Left lobe of liver (tissue), 2 donors: ENCODE measurements around the gene CALHM4. TPM values are rescaled to one million over a fixed set of nuclear protein-coding genes. Genes with fewer than 3 reads are reported as not detected.

Experiments used
- ATAC-seq: fragments of 200-7000 bp; cut with Tn5 transposase; one replicate; pipeline ENCODE4 v1.9.1; 2020; ENCODE audit warnings: mild to moderate bottlenecking, moderate library complexity
- DNase-seq: peaks from one replicate; pipeline ENCODE4 v3.0.0-alpha.2; 2020; ENCODE audit warnings: low spot score
- total RNA-seq: library from RNA; stranded (reverse); gene quantifications from one replicate; pipeline ENCODE4 v1.2.1, GENCODE V29; 2021
- donor health status: DM: no; HTN: no; CAD: no; lungs with moderate emphysema.
- donor health status: DM: no; HTN: yes; CAD: no.

Gene CALHM4
- not detected for total RNA-seq

DNA sequence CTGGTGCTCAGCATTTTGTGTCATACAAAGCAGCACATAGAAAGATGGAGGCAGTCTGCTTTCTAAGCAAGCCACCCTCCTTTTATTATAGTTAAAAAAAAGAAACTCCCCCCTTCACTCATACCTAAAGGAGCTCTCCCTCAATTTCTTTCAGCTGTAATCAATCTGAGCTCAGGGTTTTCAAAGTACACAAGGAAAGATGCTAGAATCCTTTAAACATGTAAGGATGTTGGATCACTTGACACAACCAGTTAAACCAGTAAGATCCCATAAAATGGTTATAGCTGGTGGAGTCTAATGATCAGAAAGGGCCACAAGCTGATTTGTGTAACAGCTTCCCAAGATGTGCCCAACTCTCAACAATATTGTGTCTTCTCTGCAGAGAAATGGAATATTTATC lies at the start of gene CALHM4:
Gene CALHM4, plus strand, starts transcription at position 301 of the 400 bp plus-strand sequence. Its CDS starts 43 bp downstream, at position 344.
- no peak for DNase-seq
- ATAC-seq = no peak

DNA sequence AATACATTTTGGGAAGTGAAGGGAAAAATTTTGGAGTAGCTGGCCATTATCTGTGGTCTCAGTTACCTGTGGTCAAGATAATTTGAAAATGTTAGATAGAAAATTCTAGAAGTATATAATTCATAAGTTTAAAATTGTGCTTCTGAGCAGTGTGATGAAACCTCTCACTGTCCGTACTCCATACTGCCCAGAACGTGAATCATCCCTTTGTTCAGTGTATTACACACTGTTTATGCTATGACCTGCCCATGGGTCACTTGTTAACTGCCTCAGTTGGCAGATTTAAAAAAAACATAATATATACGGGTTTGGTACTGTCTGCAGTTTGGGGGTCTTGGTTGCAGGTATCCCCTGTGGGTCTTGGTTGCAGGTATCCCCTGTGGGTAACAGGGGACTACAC lies 46.2 kb upstream of the CALHM4 start:
- DNase-seq (no peak), ATAC-seq (no peak)

DNA sequence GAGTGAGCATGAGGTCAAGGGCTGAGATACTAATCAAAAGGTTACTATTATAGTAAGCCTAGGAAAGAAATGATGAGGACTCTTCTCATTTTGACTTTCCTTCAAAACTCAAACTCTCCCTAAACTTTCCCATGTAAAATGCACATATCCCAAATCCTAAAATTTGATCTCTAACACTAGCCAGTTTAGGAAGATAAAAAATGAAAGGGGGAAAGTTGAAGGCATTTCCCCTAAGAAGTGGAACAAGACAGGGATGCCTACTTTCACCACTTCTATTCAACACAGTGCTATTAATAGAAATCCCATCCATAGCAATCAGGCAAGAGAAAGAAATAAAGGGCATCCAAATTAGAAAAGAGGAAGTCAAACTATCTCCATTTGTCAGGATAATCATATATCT lies 45.0 kb upstream of the CALHM4 start:
- no peak for DNase-seq
- ATAC-seq = no peak

- no peak for DNase-seq
- peak; percentile 68 for ATAC-seq
Observed at GRCh38 chr6:116511424-116512110, 42.0 kb upstream of the CALHM4 start, which contains the start of gene CALHM5. Gene CALHM5, plus strand, starts transcription at chr6:116511639. Its CDS starts 58 bp downstream, at chr6:116511697.

GRCh38 chr6:116512111-116512559 lies 41.4 kb upstream of the CALHM4 start:
- peak; percentile 23 for ATAC-seq
- no peak for DNase-seq

DNA sequence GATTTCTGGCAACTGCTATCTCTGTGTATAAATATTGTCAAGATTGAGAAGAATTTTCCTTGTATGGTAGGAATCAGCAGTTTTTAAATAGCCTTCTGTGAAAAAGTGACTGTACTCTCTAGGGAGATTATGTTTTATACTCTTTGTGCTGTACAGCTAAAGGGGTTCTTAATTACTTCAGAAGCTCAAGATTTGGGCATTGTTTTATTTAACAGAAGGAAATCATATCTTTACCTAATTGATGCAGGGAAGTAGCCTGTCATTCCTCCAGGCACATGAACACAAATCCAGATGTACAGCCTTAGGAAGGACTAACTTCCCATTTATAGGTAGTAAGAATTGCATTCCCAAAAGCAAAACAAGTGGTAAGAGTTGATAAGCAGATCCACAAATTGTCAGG lies 40.8 kb upstream of the CALHM4 start:
- no peak for DNase-seq
- no peak for ATAC-seq

DNA sequence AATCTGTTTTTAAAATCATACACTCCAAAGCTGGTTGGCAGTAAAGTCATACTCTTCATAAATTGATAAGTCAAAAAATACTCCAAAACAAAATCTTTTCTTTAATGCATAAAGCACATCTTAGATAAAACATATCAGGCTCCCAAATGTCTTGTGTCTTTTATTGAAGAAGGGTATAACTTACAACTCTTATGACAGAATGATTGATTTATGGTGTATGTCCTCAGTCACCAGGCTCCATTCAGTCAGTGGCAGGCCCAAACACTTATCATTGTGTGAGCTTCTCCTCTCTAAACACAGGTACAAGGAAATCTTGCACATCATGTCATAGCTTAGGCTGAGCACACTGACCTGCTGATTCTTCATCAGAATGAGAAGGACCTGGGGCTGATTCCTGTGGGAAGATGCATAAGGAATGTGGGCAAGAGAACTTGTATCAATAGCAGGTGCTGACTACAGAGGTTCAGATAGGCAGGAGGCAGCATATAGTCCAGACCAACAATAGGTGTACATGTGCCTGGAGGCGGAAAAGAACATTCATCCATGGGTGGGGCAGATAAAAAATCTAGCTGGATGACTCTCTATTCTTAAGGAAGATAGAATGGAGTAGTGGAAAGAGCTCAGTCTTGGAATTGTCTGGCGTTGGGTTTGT lies 40.2 kb upstream of the CALHM4 start:
- no peak for ATAC-seq

GRCh38 chr6:116514111-116514510 lies 39.4 kb upstream of the CALHM4 start:
- ATAC-seq = no peak
- no peak for DNase-seq

More for the DNA sequence above, 40.2 kb upstream of the CALHM4 start:
- DNase-seq = no peak

DNA sequence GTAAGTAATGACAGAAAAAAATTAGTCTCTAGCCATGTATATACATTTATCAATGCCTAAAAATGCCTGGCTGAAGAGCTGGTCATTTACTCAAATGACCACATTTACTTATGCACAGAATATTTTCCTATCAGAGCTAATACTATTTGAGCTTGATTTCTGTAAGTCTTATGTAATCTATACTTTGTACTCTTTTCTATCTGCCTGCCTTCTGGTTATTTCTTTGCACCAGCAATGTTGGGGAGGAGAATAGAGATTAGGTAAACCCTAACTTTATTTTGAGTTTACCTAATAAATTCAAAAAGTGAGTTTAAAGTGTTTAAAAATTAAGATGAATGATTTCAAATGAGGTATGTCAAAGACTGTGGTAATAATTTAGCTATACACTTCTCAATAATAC lies 38.4 kb upstream of the CALHM4 start:
- ATAC-seq (peak; percentile 68), DNase-seq (no peak)

DNA sequence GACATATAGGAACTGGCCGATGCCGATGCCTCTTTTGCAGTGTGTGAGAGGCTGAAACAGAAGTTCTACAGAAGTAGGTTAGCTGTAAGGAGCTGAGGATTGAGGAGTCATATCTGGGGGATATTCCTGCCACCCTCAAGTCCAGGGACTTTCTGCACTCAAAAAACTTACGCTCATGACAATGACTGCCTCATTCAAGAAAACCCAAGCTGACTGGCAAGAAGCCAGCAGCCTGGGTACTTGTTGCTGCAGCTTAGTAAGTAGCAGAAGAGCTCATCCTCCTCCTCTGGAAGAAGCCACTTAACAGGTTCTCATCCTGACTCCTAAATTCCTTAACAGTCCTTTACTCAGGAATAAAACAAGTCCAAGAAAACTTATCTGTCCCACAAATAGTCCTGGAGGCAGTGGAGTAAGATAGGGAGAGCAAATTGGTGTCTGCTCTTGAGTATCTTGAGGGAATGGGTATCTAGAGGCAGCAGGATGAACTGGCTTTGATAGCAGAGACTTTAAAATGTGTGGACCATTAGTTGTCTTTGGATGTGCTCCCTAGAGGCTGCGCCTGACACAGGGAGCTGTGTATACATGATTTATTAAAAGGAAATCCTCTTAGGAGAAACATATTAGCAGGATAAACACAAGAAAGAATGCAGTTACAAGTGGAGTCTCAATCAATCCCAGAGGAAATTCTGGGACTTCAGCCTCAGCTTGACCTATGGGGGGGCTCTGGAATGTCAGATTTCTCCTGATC lies 34.8 kb upstream of the CALHM4 start:
- ATAC-seq (no peak), DNase-seq (no peak)

DNA sequence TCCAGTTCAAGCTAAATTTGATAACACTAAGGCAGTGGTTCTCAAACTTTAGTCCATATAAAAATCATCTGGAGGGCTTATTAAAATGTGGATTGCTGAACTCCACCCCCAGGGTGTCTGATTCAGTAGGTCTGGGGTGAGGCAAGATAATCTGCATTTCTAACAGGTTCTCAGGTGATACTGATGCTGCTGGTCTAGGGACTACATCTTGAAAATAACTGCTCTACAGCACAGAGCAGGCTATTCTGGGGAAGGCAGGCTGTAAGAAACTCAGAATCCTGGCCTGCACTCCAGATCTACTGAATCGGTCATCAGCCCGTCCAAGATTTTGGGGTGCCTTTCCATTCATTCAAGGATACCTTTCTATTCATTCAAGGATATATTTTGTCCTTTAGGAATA lies 30.7 kb upstream of the CALHM4 start:
- no peak for DNase-seq
- ATAC-seq = no peak

DNA sequence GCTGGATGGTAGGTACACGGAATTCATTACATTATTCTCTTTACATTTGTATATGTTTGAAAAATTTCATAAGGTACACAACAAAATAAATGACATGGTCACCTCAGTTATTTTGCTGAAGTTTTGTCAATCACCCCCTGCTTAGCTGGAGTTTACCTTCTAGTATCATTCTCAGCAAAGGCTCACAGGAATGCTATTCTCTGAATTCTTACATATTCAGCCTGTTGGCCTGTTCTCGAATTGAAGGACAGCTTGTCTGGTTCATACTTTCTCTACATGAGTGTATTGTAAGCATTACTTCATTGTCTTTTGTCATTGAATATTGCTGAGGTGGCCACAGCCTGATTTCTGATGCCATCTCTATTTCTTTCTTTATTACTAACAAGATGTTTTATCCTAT lies 29.3 kb upstream of the CALHM4 start:
- no peak for DNase-seq
- ATAC-seq = no peak

GRCh38 chr6:116528133-116528532 lies 25.4 kb upstream of the CALHM4 start:
- DNase-seq = no peak
- ATAC-seq = no peak

DNA sequence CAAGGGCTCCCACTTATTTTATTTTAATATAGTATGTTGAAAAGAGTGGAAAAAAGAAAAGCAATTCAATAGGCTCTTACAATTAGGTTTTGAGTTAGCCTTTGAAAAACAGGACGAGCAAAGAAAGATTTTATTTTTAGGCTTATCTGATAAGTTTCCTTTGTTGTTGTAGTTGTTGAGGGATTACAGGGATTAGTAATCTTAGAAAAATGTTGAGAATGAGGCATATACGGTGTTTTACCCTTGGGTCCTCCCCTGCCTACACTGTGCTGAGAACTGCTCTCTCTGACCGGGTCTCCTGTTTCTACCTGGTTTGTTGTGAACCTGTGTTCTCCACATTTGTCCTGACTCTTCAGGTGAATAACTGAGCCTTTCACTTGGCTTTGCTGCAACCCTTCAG lies 24.8 kb upstream of the CALHM4 start:
- ATAC-seq (no peak), DNase-seq (no peak)

DNA sequence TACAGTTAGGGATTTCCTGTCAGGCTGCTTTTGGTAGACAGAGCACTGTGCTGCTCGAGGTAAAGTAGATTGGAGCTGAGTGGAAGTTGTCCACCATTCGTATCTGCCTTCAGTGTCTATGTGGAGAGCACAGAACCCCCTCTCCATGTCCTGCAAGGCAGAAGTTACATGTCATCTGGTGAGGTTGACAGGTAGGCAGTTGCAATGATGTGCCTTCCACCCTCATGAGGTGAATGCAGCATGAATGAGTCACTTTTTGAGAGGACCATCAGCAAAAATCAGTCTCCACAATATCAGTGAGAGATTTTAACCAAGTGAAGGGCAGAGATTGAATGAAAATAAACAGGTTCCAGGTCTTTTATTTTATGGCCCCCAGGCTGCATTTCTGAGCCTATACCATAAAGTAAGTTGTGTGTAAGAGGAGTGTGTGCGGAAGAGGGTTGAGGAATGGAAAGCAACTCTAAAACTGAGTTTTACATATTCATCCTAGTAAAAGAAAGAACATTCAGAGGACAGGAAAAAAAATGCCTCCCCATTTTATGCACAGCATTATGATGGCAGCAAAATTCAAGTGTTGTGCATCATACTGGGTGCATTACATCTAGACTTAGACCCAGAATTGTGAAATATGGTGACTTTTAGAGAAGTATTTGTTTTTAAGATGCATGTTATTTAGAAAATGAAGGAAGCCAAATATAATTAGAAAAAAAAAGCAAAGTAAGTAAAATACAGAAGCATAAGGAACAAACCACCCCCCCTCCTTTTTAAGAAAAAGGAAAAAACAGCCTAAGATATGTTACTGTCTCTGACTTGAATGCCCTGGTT lies 23.9 kb upstream of the CALHM4 start:
- no peak for ATAC-seq

GRCh38 chr6:116530436-116530835 lies 23.1 kb upstream of the CALHM4 start:
- no peak for DNase-seq

More for the DNA sequence above, 23.9 kb upstream of the CALHM4 start:
- DNase-seq = no peak

GRCh38 chr6:116531675-116532570 lies 21.6 kb upstream of the CALHM4 start:
- ATAC-seq (peak; percentile 92), DNase-seq (peak; percentile 46)

More at GRCh38 chr6:116530436-116530835, 23.1 kb upstream of the CALHM4 start:
- ATAC-seq = no peak

- ATAC-seq (no peak), DNase-seq (no peak)
Observed at GRCh38 chr6:116533233-116533957, 20.2 kb upstream of the CALHM4 start.

DNA sequence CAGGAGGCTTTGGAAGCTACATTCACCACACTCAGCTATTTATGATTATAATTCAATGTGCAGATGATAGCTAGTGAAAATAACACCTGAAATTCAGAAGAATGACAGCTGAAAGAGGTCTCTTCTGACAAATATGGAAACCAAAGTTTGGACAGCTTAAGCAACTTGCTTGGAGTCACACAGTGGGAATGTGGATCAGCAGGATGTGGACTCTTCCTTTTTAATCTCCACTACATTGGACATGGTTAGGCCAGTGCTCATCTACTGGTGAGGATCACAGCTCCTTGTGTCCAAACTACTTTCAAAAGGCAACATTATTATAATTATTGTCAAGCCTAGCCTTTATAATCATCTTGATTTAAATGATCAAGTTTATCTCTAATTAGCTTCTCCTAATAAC lies 18.4 kb upstream of the CALHM4 start:
- ATAC-seq = no peak

More for the DNA sequence above, 18.4 kb upstream of the CALHM4 start:
- no peak for DNase-seq
